HG02678 (cell line): ENCODE data around the gene AQP11.
"Not testable (repeated sequence)": the region's sequence is repeated elsewhere in the genome, so short reads cannot be mapped to it uniquely, and the experiment has no call there.

Source experiments
- ATAC-seq: cut with Tn5 transposase; IDR thresholded peaks from one replicate; pipeline ENCODE4 v1.9.1; 2021; ENCODE audit warnings: mild to moderate bottlenecking, moderate library complexity; ENCODE audit not compliant: unreplicated experiment

The AQP11 gene

DNA sequence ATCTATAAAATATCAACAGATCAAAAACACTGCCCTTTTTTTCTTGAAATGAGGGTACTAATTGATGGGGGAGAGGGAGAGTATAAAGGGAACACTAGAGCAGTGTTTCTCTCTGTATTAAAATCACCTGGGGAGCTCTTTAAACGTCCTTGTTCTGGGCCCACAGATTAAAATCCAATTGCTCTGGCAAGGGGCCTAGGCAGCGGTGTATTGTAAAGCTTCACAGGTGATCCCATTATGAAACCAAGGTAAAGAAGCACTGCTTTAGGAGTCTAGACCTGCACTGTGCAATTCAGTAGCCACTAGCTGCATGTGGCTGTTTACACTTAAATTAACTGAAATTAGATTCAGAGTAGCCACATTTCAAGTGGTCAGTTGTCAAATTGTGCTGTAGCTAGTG lies 3.0 kb downstream of the AQP11 start:
- ATAC-seq = no peak

DNA sequence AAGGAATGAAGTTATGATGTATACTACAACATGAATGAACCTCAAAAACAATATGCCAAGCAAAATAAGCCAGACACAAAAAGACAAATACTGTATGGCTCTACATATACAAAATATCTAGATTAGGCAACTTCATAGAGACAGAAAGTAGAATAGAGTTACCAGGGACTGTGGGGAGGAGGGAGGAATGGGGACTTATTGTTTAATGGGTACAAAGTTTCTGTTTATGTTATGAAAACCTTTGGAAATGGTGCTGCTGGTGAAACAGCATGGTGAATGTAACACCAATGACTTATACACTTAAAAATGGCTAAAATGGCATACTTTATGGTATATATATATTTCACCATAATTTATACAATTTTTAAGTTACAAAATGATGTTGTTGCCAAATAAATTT lies 4.1 kb downstream of the AQP11 start:
- ATAC-seq = no peak

DNA sequence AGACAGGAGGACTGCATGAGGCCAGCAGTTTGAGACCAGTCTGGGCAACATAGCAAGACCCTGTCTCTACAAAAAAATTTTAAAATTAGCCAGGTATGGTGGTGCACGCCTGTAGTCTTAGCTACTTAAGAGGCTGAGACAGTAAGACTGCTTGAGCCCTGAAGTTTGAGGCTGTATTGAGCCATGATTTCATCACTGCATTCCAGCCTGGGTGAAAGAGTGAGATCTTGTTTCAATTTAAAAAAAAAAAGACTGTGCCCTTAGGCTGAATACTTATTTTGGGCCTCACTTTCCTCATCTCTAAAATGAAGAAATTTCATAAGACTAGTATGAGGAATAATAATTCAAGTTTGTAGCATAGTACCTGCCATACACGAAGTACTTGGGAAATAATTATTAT lies 6.9 kb downstream of the AQP11 start:
- no peak for ATAC-seq

DNA sequence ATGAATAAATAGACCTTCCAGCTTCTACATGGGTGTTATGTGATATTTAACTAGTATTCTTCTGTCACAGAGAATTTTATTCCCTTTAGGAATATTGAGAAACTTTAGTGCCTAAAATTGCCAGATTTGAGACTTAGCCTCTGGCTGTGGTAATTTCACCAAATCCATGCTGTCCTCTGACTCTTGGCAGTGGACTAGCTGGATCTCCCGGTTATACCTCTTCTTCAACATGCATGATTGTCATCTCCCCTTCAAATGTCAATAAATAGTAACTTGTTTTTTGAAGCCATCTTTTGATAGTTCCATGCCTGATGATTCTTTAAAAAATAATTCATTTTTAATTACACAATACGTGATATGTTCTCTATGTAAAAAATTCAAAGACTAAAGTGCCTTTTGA lies 8.4 kb downstream of the AQP11 start:
- ATAC-seq = no peak

DNA sequence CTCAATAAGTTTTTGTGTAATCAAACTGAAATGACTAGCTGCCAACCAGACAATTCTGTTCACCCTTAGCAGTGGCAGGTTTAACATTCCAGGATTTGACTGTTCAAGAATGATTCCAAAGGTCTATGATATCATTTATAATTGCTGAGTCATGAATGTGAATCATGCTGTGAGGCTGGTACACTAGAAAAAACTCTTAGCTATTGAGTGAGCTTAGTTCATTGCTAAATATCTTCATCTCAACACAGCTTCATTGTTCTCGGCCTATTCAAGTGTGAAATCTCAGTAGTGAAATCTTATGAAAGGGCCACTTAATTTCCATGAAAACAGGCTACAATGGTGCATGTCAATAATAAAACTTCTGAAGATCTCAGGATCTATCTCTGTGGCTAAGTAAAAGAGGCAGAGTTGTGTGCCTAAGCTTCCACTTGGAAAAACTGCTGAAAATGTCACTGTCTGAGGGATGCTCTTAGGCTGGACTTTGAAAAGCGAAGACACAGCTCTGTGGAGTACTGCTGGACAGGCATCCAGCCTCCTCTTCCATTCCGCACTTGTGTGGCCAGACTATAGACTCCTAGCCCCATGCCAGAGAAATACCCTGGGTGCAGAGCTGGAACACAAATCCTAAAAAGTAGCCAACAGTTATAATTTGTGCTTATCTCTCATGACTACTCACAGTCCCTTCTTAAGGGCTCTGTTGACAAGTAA lies 12.8 kb downstream of the AQP11 start:
- ATAC-seq = no peak

DNA sequence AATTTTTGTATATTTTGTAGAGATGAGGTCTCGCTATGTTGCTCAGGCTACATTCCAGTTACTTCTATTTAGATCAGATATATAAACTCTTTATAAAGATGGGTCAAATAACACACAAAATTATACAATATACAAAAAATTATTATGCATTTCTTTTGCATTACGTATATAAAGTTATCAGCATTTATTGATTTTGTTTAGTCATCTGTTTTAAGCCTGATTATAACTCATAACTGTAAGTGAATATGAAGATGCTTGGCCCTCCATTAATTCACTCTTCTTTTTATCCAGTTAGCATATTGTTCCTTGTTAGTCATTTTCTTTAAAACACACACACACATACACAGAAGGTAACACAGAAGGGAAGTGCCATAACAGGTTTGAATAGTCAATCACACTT lies 14.5 kb downstream of the AQP11 start:
- no peak for ATAC-seq

DNA sequence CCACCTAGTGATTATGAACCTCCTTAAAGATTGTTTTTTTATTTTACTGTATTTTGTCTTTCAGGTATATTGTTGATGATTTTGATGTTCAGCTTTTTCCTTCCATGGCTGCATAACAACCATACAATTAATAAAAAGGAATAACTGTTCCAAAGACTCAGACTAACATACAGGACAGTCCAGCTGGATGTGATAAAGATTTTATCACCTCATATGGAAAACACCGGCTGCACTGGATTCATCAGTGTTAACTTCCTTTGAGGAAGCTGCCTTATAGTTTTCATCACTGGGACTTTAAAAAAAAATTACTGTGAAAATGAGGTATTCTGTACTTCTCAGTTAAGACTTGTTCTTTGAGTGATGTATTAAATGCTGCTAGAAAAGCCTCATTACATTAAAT lies 19.5 kb downstream of the AQP11 start:
- ATAC-seq = no peak

DNA sequence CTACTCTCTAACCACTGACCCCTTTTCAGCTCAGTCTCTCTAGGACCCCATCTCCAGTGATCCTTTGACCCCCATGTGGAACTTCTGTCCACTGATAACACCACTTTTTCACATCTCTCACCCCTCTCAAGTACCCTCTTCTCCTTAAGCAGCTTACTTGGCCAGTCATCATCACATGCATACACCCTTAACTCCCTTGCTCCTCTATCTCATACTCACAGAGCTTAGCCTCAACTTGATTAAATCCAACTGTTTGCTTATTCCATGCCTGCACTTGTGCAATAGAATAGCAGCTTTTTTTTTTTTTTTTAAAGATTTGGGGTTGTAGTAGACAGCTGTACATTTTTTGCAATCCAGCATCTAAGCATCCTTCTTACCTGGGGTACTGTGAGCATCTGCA lies 22.2 kb downstream of the AQP11 start:
- ATAC-seq = no peak

DNA sequence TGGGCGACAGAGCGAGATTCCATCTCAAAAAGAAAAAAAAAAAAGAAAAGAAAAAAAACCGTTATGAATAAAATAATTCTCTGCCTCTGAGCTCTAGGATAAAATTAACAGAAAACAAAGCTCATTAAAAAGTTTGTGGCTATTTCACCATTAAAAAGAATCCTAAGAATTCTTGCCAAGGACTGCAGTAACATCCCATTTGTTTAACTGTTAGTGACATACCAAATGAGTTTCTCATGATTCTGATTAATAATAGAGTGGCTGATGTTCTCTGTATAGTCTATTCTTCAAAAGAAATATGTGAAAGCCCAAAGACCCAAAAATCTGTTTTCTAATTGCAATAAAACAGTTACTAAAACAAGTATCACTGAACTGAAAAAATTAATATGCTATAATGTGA lies 28.1 kb downstream of the AQP11 start:
- no peak for ATAC-seq

DNA sequence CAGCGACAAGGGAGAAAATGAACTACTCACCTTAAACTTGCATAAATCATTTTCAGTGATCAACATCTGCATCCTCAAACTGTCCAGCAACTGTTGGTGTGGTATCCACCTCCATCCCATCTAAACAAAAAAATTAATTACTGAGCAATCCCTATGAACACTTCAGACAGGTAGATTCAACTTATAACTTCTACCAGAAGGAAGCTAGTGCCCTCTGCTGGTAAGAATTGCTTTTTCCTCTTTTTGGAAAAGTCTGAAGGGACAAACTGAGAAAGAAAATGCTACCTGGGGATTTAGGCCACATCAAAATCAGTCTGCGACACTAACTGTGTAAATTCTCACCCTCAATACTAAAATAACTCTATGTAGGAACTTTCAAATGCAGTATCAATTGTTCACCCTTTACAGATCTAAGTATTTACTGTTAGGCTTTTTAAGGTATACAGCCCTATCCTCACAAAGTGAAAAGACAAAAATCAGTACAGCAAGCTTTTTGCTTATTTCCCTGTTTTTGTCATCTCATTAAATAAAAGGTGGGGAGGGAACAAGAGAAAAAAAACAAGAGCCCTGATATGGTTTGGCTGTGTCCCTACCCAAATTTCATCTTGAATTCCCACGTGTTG lies 29.9 kb downstream of the AQP11 start:
- no peak for ATAC-seq

DNA sequence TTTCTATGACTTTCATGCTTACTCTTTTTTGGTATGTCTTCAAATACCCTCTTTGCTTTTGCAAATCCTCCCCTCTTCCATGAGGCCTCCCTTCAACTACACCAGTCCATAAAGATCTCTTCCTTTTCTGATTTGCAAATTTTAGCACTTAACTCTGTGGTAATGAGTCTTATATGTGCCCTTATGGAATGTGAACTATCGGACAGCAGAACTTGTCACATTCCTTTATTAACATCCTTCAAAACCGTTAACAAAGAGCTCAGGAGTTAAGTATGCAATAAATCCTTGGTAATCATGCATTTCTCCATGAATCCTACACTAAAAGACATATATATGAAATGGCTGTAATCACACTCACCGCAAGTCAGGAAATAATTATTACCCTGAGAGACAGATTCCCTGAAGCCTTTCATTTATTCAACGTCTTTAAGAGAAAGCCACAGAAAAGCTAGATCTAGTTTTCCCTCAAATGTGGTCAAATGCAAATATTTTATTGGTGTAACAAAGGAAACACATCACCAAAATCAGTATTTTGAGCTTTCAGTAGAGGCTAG lies 40.5 kb downstream of the AQP11 start:
- ATAC-seq = no peak

DNA sequence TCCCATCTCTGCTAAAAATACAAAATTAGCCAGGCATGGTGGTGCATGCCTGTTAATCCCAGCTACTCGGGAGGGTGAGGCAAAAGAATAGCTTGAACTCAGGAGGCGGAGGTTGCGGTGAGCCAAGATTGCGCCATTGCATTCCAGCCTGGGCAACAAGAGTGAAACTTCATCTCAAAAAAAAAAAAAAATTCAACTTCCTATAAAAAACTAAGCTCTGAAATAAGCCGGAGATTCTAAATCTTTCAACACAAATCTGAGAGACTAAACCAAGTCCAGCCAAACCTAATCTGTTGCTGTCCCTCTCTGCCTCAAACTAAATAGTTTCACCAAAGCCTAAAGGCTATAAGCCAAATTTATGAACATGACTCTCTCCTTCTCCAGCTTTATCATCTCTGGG lies 44.2 kb downstream of the AQP11 start:
- not testable (repeated sequence) for ATAC-seq

DNA sequence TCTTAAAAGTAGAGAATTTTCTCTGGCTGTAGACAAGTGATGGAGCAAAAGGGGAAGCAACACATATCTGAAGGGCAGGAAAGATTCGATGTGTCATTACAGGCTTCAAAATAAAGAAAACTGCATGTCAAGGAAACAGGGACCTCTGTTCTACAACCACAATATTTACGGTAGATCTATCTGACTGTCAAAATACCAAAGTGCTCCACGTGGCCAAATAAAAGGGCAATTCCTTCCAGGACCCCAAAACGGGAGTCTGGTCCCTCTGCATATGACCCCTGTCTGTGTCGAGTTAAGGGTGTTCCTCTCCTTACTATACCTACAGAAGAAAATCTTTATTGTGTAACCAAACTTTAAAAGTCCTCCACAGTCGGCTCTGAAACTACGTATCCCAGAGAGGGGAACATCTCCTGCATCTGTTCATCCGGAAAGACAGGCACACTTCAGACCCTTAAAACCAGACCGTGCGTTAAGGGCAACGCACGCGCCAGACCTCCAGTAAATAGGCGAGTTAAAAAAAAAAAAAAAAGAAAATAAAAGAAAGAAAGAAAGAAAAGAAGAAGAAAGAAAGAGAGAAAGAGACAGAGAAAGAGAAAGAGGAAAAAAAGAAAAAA lies 47.1 kb downstream of the AQP11 start:
- ATAC-seq = no peak

DNA sequence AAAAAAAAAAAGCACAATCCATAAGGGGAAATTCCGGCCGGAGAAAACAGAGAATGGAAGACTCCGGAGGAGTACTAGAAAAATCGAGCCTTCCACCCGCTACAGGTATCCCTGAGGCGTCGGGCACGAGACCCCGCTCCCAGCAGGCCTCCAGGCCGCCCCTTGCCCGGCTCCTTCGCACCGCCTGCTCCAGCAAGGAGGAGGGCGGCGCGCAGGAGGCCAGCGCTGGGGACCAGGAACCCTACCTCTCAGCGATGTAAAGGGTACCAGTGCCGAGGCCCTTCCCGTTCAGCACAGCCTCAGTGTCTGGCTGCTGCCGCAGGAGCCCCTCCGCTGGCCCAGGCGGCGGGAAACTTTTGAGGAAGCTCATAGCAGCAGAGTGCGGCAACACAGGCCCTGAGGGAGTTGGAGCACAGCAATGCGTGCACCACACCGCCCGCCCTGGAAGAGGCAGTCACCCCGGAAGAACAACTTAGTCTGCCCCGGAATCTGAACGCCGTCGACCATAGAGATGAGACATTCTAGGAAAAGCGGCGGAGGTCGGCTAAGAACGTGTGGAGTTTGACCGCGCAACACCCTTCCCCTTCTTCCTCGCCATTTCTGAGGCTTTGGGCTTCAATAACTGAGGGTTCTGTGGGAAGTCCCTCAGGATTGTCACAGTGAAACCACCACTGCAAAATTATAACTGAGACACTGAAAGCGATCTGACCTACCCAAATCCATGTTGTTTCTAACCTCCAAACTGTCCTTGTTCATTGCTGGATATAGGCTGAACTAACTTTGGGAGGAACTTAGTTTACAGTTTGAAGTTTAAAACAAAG lies 47.8 kb downstream of the AQP11 start, which contains the start of gene CLNS1A:
Gene CLNS1A, minus strand, starts transcription at position 450 of the 821 bp plus-strand sequence. Its CDS starts 80 bp downstream, at position 370.
- ATAC-seq = peak; percentile 97

DNA sequence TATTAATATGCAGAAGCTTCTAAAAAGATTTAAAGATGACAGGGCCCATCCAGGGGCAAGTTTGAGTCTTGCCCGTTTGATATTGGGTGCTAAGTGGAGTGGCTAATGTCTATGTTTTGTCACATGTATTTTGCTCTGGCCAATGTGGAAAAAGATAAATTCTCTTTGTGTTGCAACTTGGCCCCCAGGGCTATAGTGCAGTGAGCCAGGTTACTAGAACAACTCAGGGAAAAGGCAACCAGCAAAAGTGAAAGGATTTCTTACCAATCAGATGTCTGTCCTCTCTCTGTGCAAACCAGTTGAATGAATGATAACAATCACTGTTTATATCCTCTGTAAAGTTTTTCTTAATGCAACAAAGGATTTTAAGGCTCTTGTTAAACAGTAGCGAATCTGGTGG lies 52.5 kb downstream of the AQP11 start:
- no peak for ATAC-seq

DNA sequence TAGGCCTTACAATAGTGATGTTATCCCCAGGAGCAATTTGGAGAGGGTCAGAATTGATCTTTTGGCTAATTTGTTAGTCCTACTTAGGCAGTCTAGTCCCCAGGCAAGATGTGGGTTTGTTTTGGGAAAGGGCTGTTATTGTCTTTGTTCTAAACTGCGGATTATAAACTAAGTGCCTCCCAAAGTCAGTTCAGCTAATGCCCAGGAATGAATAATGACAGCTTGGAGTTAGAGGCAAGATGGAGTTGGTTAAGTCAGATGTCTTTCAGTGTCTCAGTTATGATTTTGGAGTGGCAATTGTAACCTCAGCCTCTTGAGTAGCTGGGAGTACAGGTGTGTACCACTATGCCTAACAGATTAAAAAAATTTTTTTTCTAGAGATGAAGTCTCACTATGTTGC lies 55.1 kb downstream of the AQP11 start:
- no peak for ATAC-seq

DNA sequence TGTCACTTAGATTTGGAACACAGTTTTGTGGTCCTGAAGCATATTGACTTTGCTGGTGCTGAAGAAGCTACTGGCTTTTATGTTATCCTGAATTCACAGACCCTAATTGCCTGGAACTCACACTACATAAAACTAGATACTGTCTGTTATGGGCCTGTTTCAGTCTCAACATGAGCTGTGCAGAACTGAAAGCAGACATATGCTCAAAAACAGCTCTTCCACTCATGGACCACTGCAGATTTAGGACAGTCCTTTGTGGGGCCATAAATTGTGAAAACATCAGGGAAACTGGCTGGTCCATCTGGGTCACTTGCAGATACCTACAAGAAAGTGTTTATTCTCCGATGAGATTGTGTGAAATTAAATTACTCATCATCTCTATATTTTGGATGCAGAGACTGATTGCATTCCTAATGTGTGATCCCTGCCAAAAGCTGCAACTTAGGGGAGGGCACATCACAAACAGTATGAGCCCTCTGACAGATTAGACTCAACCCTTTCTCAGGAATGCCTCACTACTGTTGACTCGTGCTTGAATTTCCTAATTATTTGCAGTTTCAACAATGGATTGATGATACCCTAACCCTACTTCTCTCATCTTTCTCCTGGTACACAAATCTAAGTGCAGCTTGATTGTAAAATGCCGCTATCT lies 58.0 kb downstream of the AQP11 start:
- no peak for ATAC-seq

DNA sequence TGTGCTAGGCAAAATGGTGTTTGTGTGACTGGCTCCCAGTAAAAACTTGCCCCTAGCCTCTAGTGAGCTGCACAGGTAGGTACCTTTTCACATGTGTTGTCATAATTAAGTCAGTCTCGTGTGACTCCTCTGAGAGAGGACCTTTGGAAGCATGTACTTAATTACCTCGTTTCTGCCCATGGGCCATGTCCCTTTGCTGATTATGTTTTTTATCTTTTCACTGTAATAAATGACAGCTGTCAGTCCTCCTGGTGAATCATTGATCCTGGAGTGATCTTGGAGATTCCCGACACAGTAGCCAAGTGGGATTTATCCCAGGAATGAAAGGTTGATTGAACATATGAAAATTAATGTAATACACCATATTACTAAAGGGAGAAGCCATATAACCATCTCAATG lies 60.4 kb downstream of the AQP11 start:
- no peak for ATAC-seq

DNA sequence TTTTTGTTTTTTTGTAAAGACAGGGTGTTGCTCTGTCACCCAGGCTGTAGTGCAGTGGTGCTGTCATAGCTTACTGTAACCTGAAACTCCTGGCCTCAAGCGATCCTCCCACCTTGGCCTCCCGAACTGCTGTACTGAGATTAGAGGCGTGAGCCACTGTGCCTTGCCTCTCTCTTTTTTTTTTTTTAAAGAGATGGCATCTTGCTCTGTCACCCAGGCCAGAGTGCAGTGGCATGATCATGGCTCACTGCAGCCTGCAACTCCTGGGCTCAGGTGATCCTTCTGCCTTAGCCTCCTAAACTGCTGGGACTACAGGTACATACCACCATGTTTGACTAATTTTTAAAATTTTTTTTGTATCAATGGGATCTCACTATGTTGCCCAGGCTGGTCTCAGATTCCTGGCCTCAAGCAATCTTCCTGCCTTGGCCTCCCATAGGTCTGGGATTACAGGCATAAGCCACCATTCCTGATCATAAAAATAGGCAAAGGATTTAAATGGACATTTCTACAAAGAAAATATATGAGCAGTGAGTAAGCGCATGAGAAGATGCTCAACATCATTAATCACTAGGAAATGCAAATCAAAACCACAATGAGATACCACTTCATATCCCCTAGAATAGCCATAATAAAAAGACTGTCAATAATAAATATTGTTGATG lies 65.1 kb downstream of the AQP11 start:
- no peak for ATAC-seq

DNA sequence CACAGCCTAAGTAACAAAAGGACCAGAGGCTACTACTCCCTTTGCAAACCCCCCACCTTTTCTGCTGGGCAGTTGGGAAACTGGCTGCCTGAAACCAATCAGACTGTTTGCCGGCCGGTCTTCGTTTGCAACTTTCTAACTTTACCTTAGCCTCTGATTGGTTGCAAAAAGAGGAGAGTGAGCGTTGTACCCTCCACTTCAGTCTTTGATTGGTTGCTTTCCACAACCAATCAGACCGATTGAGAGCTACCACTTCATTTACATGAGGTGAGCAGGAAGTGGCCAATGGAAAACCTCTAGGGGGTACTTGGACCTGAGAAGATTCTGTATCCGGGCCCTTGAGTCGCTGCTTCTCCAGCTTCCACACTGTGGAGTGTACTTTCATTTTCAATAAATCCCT lies 66.6 kb downstream of the AQP11 start:
- no peak for ATAC-seq
